Endothelial cell of umbilical vein (primary cell): ENCODE data around the gene ELOA. TPM values are rescaled to one million over a fixed set of nuclear protein-coding genes. Genes with fewer than 3 reads are reported as not detected.

Experiments used
- BruUV-seq: library from RNA; stranded (reverse); fragments of 400-500 nt; replicated peaks from 2 replicates; lab custom pipeline; 2021; lab: Mats Ljungman, UMichigan
- CTCF ChIA-PET: fragments of 300-600, 350-600 bp; sonication (Branson Sonifier 250); formaldehyde crosslinking; loops from one replicate; lab custom pipeline; 2021; ENCODE audit warnings: antibody characterized with exemption, inconsistent platforms; lab: Charles Lee
- POLR2A ChIA-PET: fragments of 300-600, 350-600 bp; sonication (Branson Sonifier 250); formaldehyde crosslinking; loops from one replicate; lab custom pipeline; 2021; ENCODE audit warnings: antibody characterized with exemption, inconsistent platforms; lab: Charles Lee
- DNase-seq: peaks from one replicate; pipeline ENCODE4 v3.0.0-alpha.2; 2011; ENCODE audit warnings: low read depth, low spot score
- FAIRE-seq: peaks from 2 replicates; lab custom pipeline; 2011; peaks lifted over from hg19 to GRCh38; lab: Jason Lieb, UNC
- H2AFZ ChIP-seq: 2 replicates; pipeline ENCODE4 v1.6.0; 2012; ENCODE audit warnings: low read depth, low read length, control low read depth, inconsistent platforms
- H3K27ac ChIP-seq: 2 replicates; pipeline ENCODE4 v1.5.1; 2011; ENCODE audit warnings: low read depth, mild to moderate bottlenecking, control low read depth, low read length, moderate library complexity; ENCODE audit not compliant: insufficient read depth
- H3K27me3 ChIP-seq, 2 experiments: 2 replicates each; pipeline versions ENCODE4 v1.6.0 to v1.6.1; 2011; ENCODE audit warnings: low read length in 2 of 2, mixed read lengths in 1 of 2; ENCODE audit not compliant: control insufficient read depth in 2 of 2, insufficient read depth in 2 of 2
- H3K36me3 ChIP-seq, 2 experiments: 2 replicates in 1 of 2; 3 replicates in 1 of 2; pipeline ENCODE4 v1.5.1; 2011; ENCODE audit warnings: low read length in 2 of 2, mild to moderate bottlenecking in 1 of 2, moderate library complexity in 1 of 2; ENCODE audit not compliant: control insufficient read depth in 2 of 2, insufficient read depth in 2 of 2; ENCODE audit errors: extremely low read depth in 1 of 2
- H3K4me1 ChIP-seq: 3 replicates; pipeline ENCODE4 v1.5.1; 2011; ENCODE audit warnings: mild to moderate bottlenecking, low read length; ENCODE audit not compliant: control insufficient read depth, insufficient read depth; ENCODE audit errors: extremely low read depth
- H3K4me2 ChIP-seq: 2 replicates; pipeline ENCODE4 v1.6.1; 2011; ENCODE audit warnings: low read length, control low read depth, mixed read lengths; ENCODE audit not compliant: insufficient read depth
- H3K4me3 ChIP-seq, 3 experiments: fragments of 200-600 bp in 1 of 3; sonication (generic), shearing (Covaris generic) in 1 of 3; replicated peaks in 1 of 3; 2 replicates each; pipeline ENCODE4 v1.5.1; 2011 to 2016; ENCODE audit warnings: control low read depth in 3 of 3, low read length in 3 of 3, mild to moderate bottlenecking in 2 of 3, inconsistent platforms in 1 of 3, low read depth in 1 of 3, moderate library complexity in 1 of 3; ENCODE audit not compliant: insufficient read depth in 1 of 3
- H3K79me2 ChIP-seq: 2 replicates; pipeline ENCODE4 v1.6.0; 2012; ENCODE audit warnings: low read length, inconsistent platforms; ENCODE audit not compliant: control insufficient read depth, insufficient read depth
- H3K9ac ChIP-seq: replicated peaks from 2 replicates; pipeline ENCODE3; 2011; ENCODE audit warnings: low read length, control low read depth; ENCODE audit not compliant: insufficient read depth; ENCODE audit errors: extremely low read depth
- H3K9me1 ChIP-seq: replicated peaks from 3 replicates; pipeline ENCODE4 v1.6.0; 2011; ENCODE audit warnings: mild to moderate bottlenecking, low read length; ENCODE audit not compliant: control insufficient read depth, insufficient read depth; ENCODE audit errors: extremely low read depth
- H3K9me3 ChIP-seq: replicated peaks from 2 replicates; pipeline ENCODE4 v1.5.1; 2012; ENCODE audit warnings: low read length, inconsistent platforms; ENCODE audit not compliant: control insufficient read depth, insufficient read depth
- H4K20me1 ChIP-seq: replicated peaks from 2 replicates; pipeline ENCODE3; 2011; ENCODE audit warnings: mild to moderate bottlenecking, low read length; ENCODE audit not compliant: control insufficient read depth, insufficient read depth; ENCODE audit errors: extremely low read depth
- EZH2 ChIP-seq: IDR thresholded peaks from 2 replicates; pipeline ENCODE4 v1.6.1; 2012; ENCODE audit warnings: borderline replicate concordance, low read depth, mild to moderate bottlenecking, moderate library complexity, low read length, inconsistent platforms; ENCODE audit not compliant: severe bottlenecking
- FOS ChIP-seq: IDR thresholded peaks from 2 replicates; pipeline ENCODE4 v1.6.1; 2011; ENCODE audit warnings: mild to moderate bottlenecking, low read length, moderate library complexity, borderline replicate concordance; ENCODE audit not compliant: insufficient read depth
- GATA2 ChIP-seq: IDR thresholded peaks from 2 replicates; pipeline ENCODE4 v1.7.0; 2011; ENCODE audit warnings: low read depth, mild to moderate bottlenecking, moderate library complexity, mixed read lengths, low read length; ENCODE audit not compliant: insufficient read length, insufficient read depth
- JUN ChIP-seq: IDR thresholded peaks from 2 replicates; pipeline ENCODE4 v1.6.1; 2011; ENCODE audit warnings: borderline replicate concordance, low read depth; ENCODE audit not compliant: insufficient read length, insufficient read depth
- MAX ChIP-seq: IDR thresholded peaks from 2 replicates; pipeline ENCODE4 v1.6.1; 2011; ENCODE audit not compliant: insufficient read depth, insufficient read length
- POLR2A ChIP-seq: IDR thresholded peaks from 2 replicates; pipeline ENCODE4 v1.6.1; 2012; ENCODE audit warnings: low read depth, mild to moderate bottlenecking, control low read depth, low read length
- dilution Hi-C: fragments of 300-500 bp; cut with MboI; formaldehyde crosslinking; loops from one replicate; pipeline ENCODE4 v1.15.0; 2019; ENCODE audit warnings: low sequenced_read_pairs; ENCODE audit not compliant: extremely low pct_ligation_motif_present
- intact Hi-C: fragments of 100-400 bp; cut with micrococcal nuclease; formaldehyde crosslinking; loops from one replicate; pipeline ENCODE4 v1.10.0; 2022
- polyA plus RNA-seq, 4 experiments: library from polyadenylated mRNA; depleted of rRNA in 3 of 4; stranded (reverse) in 3 of 4; unstranded in 1 of 4; fragments of >200 nt; gene quantifications; 2 replicates each; pipeline versions ENCODE4 v1.2.1 to v1.2.3, GENCODE V29; 2011 to 2012; ENCODE audit warnings: missing spikeins in 1 of 4
- total RNA-seq: library from RNA; stranded (reverse); gene quantifications from 2 replicates; pipeline ENCODE4 v1.2.3, GENCODE V29; 2021

The ELOA gene
- total and polyA plus RNA-seq, 2 donors (not counting 3 experiments of a cell fraction or from before 2014, with no cell fraction given): 11.9 to 42.6 TPM

GRCh38 chr1:23776217-23776616 lies 32.9 kb downstream of the ELOA start:
- Histone ChIP-seq H4K20me1 (no peaks in the 10 kb centered on the region), H3K9ac (no peak overlapping the region), H3K27ac (no peak overlapping the region), H3K9me1 (no peaks in the 10 kb centered on the region), H3K27me3 (no peaks in the 10 kb centered on the region), H3K4me2 (no peak overlapping the region), H3K9me3 (no peaks in the 10 kb centered on the region), H3K4me1 (peaks cover 24% of the 10 kb centered on the region), H3K4me3 (no peak overlapping the region), H3K36me3 (no peaks in the 10 kb centered on the region), H3K79me2 (peaks cover 22% of the 10 kb centered on the region), H2AFZ (no peak overlapping the region)
- dilution Hi-C loops (no loop called here), intact Hi-C loops (no loop called here)
- DNase-seq (no peak), FAIRE-seq (no peak)
- ChIA-PET CTCF (interaction anchor here (2.4 kb wide), 1 partner anchor 140 kb away, joined by 7 read pairs; no protein-coding TSS in a partner anchor), POLR2A (no interaction called here)
- no TSS peak for BruUV-seq
- TF ChIP-seq EZH2: no peak
- no peak for TF ChIP-seq JUN
- no peak for TF ChIP-seq FOS
- no peak for TF ChIP-seq MAX
- TF ChIP-seq GATA2: no peak
- TF ChIP-seq POLR2A: no peak
